ENCODE measurements around the gene WNK1. TPM values are rescaled to one million over a fixed set of nuclear protein-coding genes. Genes with fewer than 3 reads are reported as not detected.
"Not testable (repeated sequence)": the region's sequence is repeated elsewhere in the genome, so short reads cannot be mapped to it uniquely, and the experiment has no call there.

The WNK1 gene
- total RNA-seq, 1 donor from 2014 or later, result 74.4 TPM

- DNase-seq, result peak; percentile 72
These were observed 27.7 kb downstream of the WNK1 start for GRCh38 chr12:779745-780734.

GRCh38 chr12:780750-781379 lies 28.5 kb downstream of the WNK1 start:
- no peak for DNase-seq

GRCh38 chr12:785706-786105 lies 33.3 kb downstream of the WNK1 start:
- no peak for DNase-seq

GRCh38 chr12:788288-788687 lies 35.9 kb downstream of the WNK1 start:
- DNase-seq, result peak; percentile 43

GRCh38 chr12:788762-789161 lies 36.4 kb downstream of the WNK1 start:
- DNase-seq, result not testable (repeated sequence)

- no peak for DNase-seq
These were observed 37.6 kb downstream of the WNK1 start for GRCh38 chr12:789852-790563.

GRCh38 chr12:790608-791007 lies 38.2 kb downstream of the WNK1 start:
- DNase-seq, result no peak

GRCh38 chr12:793037-793436 lies 40.7 kb downstream of the WNK1 start:
- DNase-seq, result no peak

- no peak for DNase-seq
These were observed 41.3 kb downstream of the WNK1 start for GRCh38 chr12:793711-794110.

GRCh38 chr12:795305-795704 lies 42.9 kb downstream of the WNK1 start:
- DNase-seq, result peak; percentile 47

- no peak for DNase-seq
These were observed 48.0 kb downstream of the WNK1 start for GRCh38 chr12:800401-800800.

- peak; percentile 25 for DNase-seq
These were observed 50.1 kb downstream of the WNK1 start for GRCh38 chr12:802242-803120.

GRCh38 chr12:805022-805632 lies 52.7 kb downstream of the WNK1 start:
- DNase-seq, result no peak

GRCh38 chr12:806200-806791 lies 53.9 kb downstream of the WNK1 start:
- peak; percentile 21 for DNase-seq

GRCh38 chr12:807041-807735 lies 54.8 kb downstream of the WNK1 start:
- DNase-seq, result no peak

GRCh38 chr12:810116-810515 lies 57.7 kb downstream of the WNK1 start:
- no peak for DNase-seq

- peak; percentile 21 for DNase-seq
These were observed 58.5 kb downstream of the WNK1 start for GRCh38 chr12:810671-811415.

GRCh38 chr12:812950-813349 lies 60.6 kb downstream of the WNK1 start:
- no peak for DNase-seq

- not testable (repeated sequence) for DNase-seq
These were observed 65.1 kb downstream of the WNK1 start for GRCh38 chr12:817456-817855.
